HEK293 (cell line): ENCODE results near the gene RTF2.

ENCODE experiments used
- CTCF ChIA-PET: fragments of 350-600 bp; formaldehyde crosslinking; extraction: SDS; loops from one replicate; lab custom pipeline; 2021; ENCODE audit warnings: antibody characterized with exemption; lab: Yijun Ruan, JAX
- POLR2A ChIA-PET: fragments of 300-600 bp; formaldehyde crosslinking; extraction: SDS; loops from one replicate; lab custom pipeline; 2020; ENCODE audit warnings: antibody characterized with exemption, inconsistent platforms; lab: Yijun Ruan, JAX
- H3K27ac ChIP-seq: fragments of 200-500 bp; sonication (Bioruptor generic); 2 replicates; pipeline ENCODE4 v1.5.1; 2014; ENCODE audit warnings: low read depth, low read length, control low read depth, inconsistent platforms; ENCODE audit errors: extremely low read depth
- H3K36me3 ChIP-seq, 2 experiments: fragments of 200-500 bp in 1 of 2; sonication (Bioruptor generic) in 1 of 2; 1 replicate in 1 of 2; 2 replicates in 1 of 2; pipeline ENCODE4 v1.5.1; 2014 to 2017; ENCODE audit warnings: inconsistent platforms in 2 of 2, low read length in 2 of 2; ENCODE audit not compliant: control insufficient read depth in 2 of 2, insufficient read depth in 1 of 2
- H3K4me1 ChIP-seq: fragments of 200-500 bp; sonication (Bioruptor generic); 2 replicates; pipeline ENCODE4 v1.5.1; 2014; ENCODE audit warnings: mild to moderate bottlenecking, low read length, inconsistent platforms; ENCODE audit not compliant: control insufficient read depth, insufficient read depth
- H3K4me3 ChIP-seq: 2 replicates; pipeline ENCODE4 v1.5.1; 2011; ENCODE audit warnings: low read depth, mild to moderate bottlenecking, control low read depth, low read length, moderate library complexity
- H3K9me3 ChIP-seq: fragments of 200-500 bp; sonication (Bioruptor generic); 2 replicates; pipeline ENCODE4 v1.5.1; 2014; ENCODE audit warnings: low read depth, low read length, inconsistent platforms; ENCODE audit not compliant: control insufficient read depth, insufficient read depth
- GFI1B ChIP-seq: fragments of 450-650 bp; formaldehyde crosslinking; IDR thresholded peaks from 2 replicates; pipeline ENCODE4 v1.5.1; 2016; ENCODE audit warnings: missing biosample characterization, missing genetic modification characterization
- GLIS1 ChIP-seq: fragments of 450-650 bp; formaldehyde crosslinking; IDR thresholded peaks from 2 replicates; pipeline ENCODE4 v1.5.1; 2016; ENCODE audit warnings: missing biosample characterization, missing genetic modification characterization
- HIC1 ChIP-seq: fragments of 450-650 bp; formaldehyde crosslinking; IDR thresholded peaks from 2 replicates; pipeline ENCODE4 v1.5.1; 2016; ENCODE audit warnings: missing biosample characterization, missing genetic modification characterization
- HOXC10 ChIP-seq: sonication (generic); formaldehyde crosslinking; IDR thresholded peaks from 2 replicates; pipeline ENCODE4 v1.8.1; 2023; ENCODE audit warnings: mild to moderate bottlenecking, missing genetic modification reagents
- KLF17 ChIP-seq: fragments of 450-650 bp; formaldehyde crosslinking; IDR thresholded peaks from 2 replicates; pipeline ENCODE4 v1.5.1; 2016; ENCODE audit warnings: missing biosample characterization, missing genetic modification characterization
- MZF1 ChIP-seq: fragments of 450-650 bp; formaldehyde crosslinking; IDR thresholded peaks from 2 replicates; pipeline ENCODE4 v1.5.1; 2017; ENCODE audit warnings: missing biosample characterization, missing genetic modification characterization, borderline replicate concordance
- PBX3 ChIP-seq: sonication (generic); formaldehyde crosslinking; IDR thresholded peaks from 2 replicates; pipeline ENCODE4 v1.8.1; 2022; ENCODE audit warnings: mild to moderate bottlenecking, moderate library complexity, missing genetic modification reagents
- ZBTB1 ChIP-seq: fragments of 450-650 bp; formaldehyde crosslinking; IDR thresholded peaks from 2 replicates; pipeline ENCODE4 v1.5.1; 2016; ENCODE audit warnings: missing biosample characterization, missing genetic modification characterization
- ZBTB17 ChIP-seq: fragments of 450-650 bp; formaldehyde crosslinking; IDR thresholded peaks from 2 replicates; pipeline ENCODE4 v1.5.1; 2016; ENCODE audit warnings: missing biosample characterization, missing genetic modification characterization
- ZBTB21 ChIP-seq: fragments of 450-650 bp; formaldehyde crosslinking; IDR thresholded peaks from 2 replicates; pipeline ENCODE4 v1.5.1; 2017; ENCODE audit warnings: missing biosample characterization, missing genetic modification characterization
- ZBTB48 ChIP-seq: fragments of 450-650 bp; formaldehyde crosslinking; IDR thresholded peaks from 2 replicates; pipeline ENCODE4 v1.5.1; 2016; ENCODE audit warnings: missing biosample characterization, missing genetic modification characterization
- ZIC2 ChIP-seq: fragments of 450-650 bp; formaldehyde crosslinking; IDR thresholded peaks from 2 replicates; pipeline ENCODE4 v1.5.1; 2016; ENCODE audit warnings: missing biosample characterization, missing genetic modification characterization
- ZNF140 ChIP-seq: fragments of 450-650 bp; formaldehyde crosslinking; IDR thresholded peaks from 2 replicates; pipeline ENCODE4 v1.5.1; 2016; ENCODE audit warnings: missing biosample characterization, missing genetic modification characterization
- ZNF146 ChIP-seq: fragments of 450-650 bp; formaldehyde crosslinking; IDR thresholded peaks from 2 replicates; pipeline ENCODE4 v1.5.1; 2016; ENCODE audit warnings: missing biosample characterization, missing genetic modification characterization
- ZNF19 ChIP-seq: fragments of 450-650 bp; formaldehyde crosslinking; IDR thresholded peaks from 2 replicates; pipeline ENCODE4; 2016; ENCODE audit warnings: missing biosample characterization, missing genetic modification characterization, low read depth
- ZNF404 ChIP-seq: fragments of 450-650 bp; formaldehyde crosslinking; IDR thresholded peaks from 2 replicates; pipeline ENCODE4 v1.5.1; 2017; ENCODE audit warnings: missing biosample characterization, missing genetic modification characterization
- ZNF423 ChIP-seq: fragments of 450-650 bp; formaldehyde crosslinking; IDR thresholded peaks from 2 replicates; pipeline ENCODE4 v1.5.1; 2016; ENCODE audit warnings: missing biosample characterization, missing genetic modification characterization
- ZNF433 ChIP-seq: fragments of 450-650 bp; formaldehyde crosslinking; IDR thresholded peaks from 2 replicates; pipeline ENCODE4 v1.5.1; 2016; ENCODE audit warnings: missing biosample characterization, missing genetic modification characterization, low read depth
- ZNF692 ChIP-seq: fragments of 450-650 bp; formaldehyde crosslinking; IDR thresholded peaks from 2 replicates; pipeline ENCODE4 v1.5.1; 2016; ENCODE audit warnings: missing biosample characterization, missing genetic modification characterization
- ZNF792 ChIP-seq: fragments of 450-650 bp; formaldehyde crosslinking; IDR thresholded peaks from 2 replicates; pipeline ENCODE4 v1.5.1; 2016; ENCODE audit warnings: missing biosample characterization, missing genetic modification characterization

The RTF2 gene

GRCh38 chr20:56513161-56514150 is 45.0 kb downstream of the RTF2 start (continued):
- TF ChIP-seq GLIS1 (tag by site-specific recombination) (peak; percentile 19; the same call in 1 of the 2 replicates), PBX3 (CRISPR knock-in tag) (no peak), MZF1 (no peak), HIC1 (tag by site-specific recombination) (no peak), ZNF423 (tag by site-specific recombination) (no peak), KLF17 (tag by site-specific recombination) (no peak), ZNF19 (no peak), ZIC2 (tag by site-specific recombination) (peak; percentile 54), GFI1B (tag by site-specific recombination) (no peak), ZNF404 (tag by site-specific recombination) (no peak), ZNF140 (no peak), HOXC10 (no peak), ZNF692 (tag by site-specific recombination) (no peak), ZBTB1 (tag by site-specific recombination) (no peak), ZBTB17 (tag by site-specific recombination) (no peak), ZNF792 (tag by site-specific recombination) (no peak)
- TF ChIP-seq, all 188 proteins: peak for 4

- TF ChIP-seq ZBTB48 (tag by site-specific recombination) (no peak), ZNF146 (no peak), ZBTB21 (tag by site-specific recombination) (no peak), ZNF433 (no peak)
- TF ChIP-seq, all 188 proteins: peak for 0
- H3K4me3 ChIP-seq, result no peak overlapping the region
- POLR2A ChIA-PET, result no interaction called here
- peaks cover 0 to 63% of the 10 kb centered on the region in 2 experiments; a peak in 1 of 3 replicates for H3K36me3 ChIP-seq
- no peaks in the 10 kb centered on the region for H3K9me3 ChIP-seq
- CTCF ChIA-PET, result no interaction called here
- no peaks in the 10 kb centered on the region for H3K4me1 ChIP-seq
- H3K27ac ChIP-seq, result no peak overlapping the region
Observed at GRCh38 chr20:56516631-56517030, 48.2 kb downstream of the RTF2 start.
